GM19099 (cell line): ENCODE results near the gene INTS7.
A peak's percentile ranks its signal among the peaks of the same experiment; 100 is the strongest.

Experiments used
- POLR2A ChIP-seq: IDR thresholded peaks from 3 replicates; pipeline ENCODE4 v1.6.1; 2011; ENCODE audit warnings: low read depth; ENCODE audit not compliant: insufficient read length; ENCODE audit errors: extremely low read depth

The INTS7 gene

GRCh38 chr1:212035123-212035834 lies at the start of gene INTS7, which contains the start of gene DTL:
INTS7 (minus strand) TSS chr1:212035557; CDS start chr1:212035437, 120 bp downstream.
DTL (plus strand) TSS chr1:212035748; CDS start chr1:212035891, 143 bp downstream.
- TF ChIP-seq POLR2A, result peak; percentile 86

DNA sequence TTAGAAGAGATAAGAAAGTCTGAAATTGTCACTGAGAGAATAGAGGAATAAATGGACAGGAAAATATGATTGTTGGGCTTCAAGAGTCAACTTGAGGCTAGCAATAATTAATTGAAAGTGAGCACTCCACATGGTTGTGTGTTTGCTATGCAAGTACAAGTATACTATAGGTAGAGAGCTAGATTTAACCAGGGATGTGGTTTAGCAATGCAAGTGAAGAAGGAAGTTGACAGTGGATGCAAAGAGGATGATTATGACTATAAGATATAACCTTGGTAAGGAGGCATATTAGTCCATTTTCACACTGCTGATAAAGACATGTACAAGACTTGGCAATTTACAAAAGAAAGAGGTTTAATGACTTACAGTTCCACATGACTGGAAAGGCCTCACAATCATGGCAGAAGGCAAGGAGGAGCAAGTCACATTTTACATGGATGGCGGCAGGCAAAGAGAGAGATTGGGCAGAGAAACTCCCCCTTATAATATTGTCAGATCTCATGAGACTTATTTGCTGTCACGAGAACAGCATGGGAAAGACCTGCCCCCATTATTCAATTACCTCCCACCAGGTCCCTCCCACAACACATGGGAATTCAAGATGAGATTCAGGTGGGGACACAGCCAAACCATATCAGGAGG lies 47.5 kb upstream of the INTS7 start:
- TF ChIP-seq POLR2A, result no peak

GRCh38 chr1:212078826-212079225 lies 43.5 kb upstream of the INTS7 start:
- TF ChIP-seq POLR2A, result no peak

DNA sequence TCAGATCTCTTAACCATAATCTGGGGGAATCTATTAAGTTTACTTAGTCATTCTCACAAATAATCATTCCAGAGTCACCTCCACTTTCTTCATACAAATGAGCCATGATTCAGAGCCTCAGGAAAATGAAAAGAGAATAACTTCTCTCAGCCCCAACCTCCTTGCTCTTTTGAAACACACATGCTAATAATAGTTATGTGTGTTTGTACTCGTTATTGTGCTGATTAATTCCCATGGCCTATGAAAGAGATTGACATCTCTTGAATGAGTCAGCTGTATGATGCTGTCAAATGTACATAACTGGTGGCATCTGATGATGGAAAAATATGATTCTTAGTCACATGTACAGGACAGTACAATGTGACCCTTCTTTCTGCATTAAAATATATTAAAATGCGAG lies 41.7 kb upstream of the INTS7 start:
- no peak for TF ChIP-seq POLR2A

GRCh38 chr1:212074856-212075255 lies 39.5 kb upstream of the INTS7 start:
- TF ChIP-seq POLR2A, result no peak

GRCh38 chr1:212074313-212074712 lies 39.0 kb upstream of the INTS7 start:
- no peak for TF ChIP-seq POLR2A

GRCh38 chr1:212073490-212073889 lies 38.1 kb upstream of the INTS7 start:
- no peak for TF ChIP-seq POLR2A

DNA sequence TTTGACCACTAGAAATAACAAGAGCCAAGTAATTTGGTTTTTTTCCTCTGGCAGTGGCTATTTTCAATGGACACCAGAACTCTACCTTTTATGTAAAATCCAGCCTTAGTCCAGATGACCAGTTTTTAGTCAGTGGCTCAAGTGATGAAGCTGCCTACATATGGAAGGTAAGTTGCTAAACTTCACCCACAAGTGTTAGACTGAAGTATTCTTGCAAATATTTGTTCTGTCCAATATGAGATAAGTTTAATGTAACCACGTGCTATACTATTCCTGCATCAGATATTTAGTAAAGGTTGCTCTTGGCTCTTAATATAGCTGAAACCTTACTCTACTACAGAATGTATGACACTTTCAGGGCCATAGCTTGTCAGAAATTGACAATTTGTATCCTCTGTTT lies 36.7 kb upstream of the INTS7 start:
- TF ChIP-seq POLR2A, result no peak

GRCh38 chr1:212070720-212071302 lies 35.5 kb upstream of the INTS7 start:
- no peak for TF ChIP-seq POLR2A

- no peak for TF ChIP-seq POLR2A
Observed at GRCh38 chr1:212067787-212068186, 32.4 kb upstream of the INTS7 start.

DNA sequence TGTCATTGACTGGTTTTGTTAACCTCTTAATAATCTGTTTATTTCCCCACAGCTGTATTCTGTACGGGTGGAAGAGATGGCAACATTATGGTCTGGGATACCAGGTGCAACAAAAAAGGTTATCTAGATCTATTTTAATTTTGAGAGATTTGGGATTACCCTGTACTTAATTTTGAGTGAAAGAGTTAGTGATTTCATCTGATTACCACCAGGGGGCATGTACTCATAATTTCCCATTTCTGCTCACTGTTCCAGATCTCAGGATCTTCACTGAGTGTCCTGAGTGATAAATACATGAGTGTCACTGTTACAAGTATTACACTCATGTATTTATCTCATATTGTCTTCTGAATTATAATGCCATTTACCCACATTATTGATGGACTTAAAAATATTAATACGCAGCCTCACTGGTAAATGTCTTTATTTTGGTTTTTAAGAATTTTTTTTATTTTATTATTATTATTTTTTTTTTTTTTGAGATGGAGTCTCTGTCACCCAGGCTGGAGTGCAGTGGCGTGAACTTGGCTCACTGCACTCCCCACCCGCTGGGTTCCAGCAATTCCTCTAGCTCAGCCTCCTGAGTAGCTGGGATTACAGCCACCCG lies 27.6 kb upstream of the INTS7 start:
- TF ChIP-seq POLR2A, result no peak

- no peak for TF ChIP-seq POLR2A
Observed at GRCh38 chr1:212060632-212061472, 25.5 kb upstream of the INTS7 start.

- no peak for TF ChIP-seq POLR2A
Observed at GRCh38 chr1:212055333-212055732, 20.0 kb upstream of the INTS7 start.

GRCh38 chr1:212053993-212054392 lies 18.6 kb upstream of the INTS7 start:
- TF ChIP-seq POLR2A, result no peak

DNA sequence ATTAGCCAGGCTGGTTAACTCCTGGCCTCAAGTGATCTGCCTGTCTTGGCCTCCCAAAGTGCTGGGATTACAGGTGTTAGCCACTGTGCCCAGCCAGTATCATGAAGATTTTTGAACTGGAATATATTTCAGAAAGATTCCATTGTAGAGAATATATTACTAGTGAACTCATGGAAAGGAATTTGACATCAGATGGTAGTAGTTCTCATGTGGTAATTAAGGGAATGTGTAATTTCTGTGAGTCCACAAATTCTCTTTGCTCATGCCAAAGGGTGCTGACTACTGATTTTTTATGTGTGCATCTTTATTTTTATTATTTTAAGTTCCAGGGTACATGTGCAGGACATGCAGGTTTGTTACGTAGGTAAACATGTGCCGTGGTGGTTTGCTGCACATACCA lies 10.6 kb upstream of the INTS7 start:
- no peak for TF ChIP-seq POLR2A

- no peak for TF ChIP-seq POLR2A
Observed at GRCh38 chr1:212044851-212045250, 9.5 kb upstream of the INTS7 start.

- no peak for TF ChIP-seq POLR2A
Observed at GRCh38 chr1:212042436-212042835, 7.1 kb upstream of the INTS7 start.
